HEK293 (cell line): ENCODE data around the gene GLRX5.
A peak's percentile ranks its signal among the peaks of the same experiment; 100 is the strongest.

Source experiments
- CTCF ChIA-PET: fragments of 350-600 bp; formaldehyde crosslinking; extraction: SDS; loops from one replicate; lab custom pipeline; 2021; ENCODE audit warnings: antibody characterized with exemption; lab: Yijun Ruan, JAX
- POLR2A ChIA-PET: fragments of 300-600 bp; formaldehyde crosslinking; extraction: SDS; loops from one replicate; lab custom pipeline; 2020; ENCODE audit warnings: antibody characterized with exemption, inconsistent platforms; lab: Yijun Ruan, JAX
- H3K27ac ChIP-seq: fragments of 200-500 bp; sonication (Bioruptor generic); 2 replicates; pipeline ENCODE4 v1.5.1; 2014; ENCODE audit warnings: low read depth, low read length, control low read depth, inconsistent platforms; ENCODE audit errors: extremely low read depth
- H3K36me3 ChIP-seq, 2 experiments: fragments of 200-500 bp in 1 of 2; sonication (Bioruptor generic) in 1 of 2; 1 replicate in 1 of 2; 2 replicates in 1 of 2; pipeline ENCODE4 v1.5.1; 2014 to 2017; ENCODE audit warnings: inconsistent platforms in 2 of 2, low read length in 2 of 2; ENCODE audit not compliant: control insufficient read depth in 2 of 2, insufficient read depth in 1 of 2
- H3K4me1 ChIP-seq: fragments of 200-500 bp; sonication (Bioruptor generic); 2 replicates; pipeline ENCODE4 v1.5.1; 2014; ENCODE audit warnings: mild to moderate bottlenecking, low read length, inconsistent platforms; ENCODE audit not compliant: control insufficient read depth, insufficient read depth
- H3K4me3 ChIP-seq: 2 replicates; pipeline ENCODE4 v1.5.1; 2011; ENCODE audit warnings: low read depth, mild to moderate bottlenecking, control low read depth, low read length, moderate library complexity
- H3K9me3 ChIP-seq: fragments of 200-500 bp; sonication (Bioruptor generic); 2 replicates; pipeline ENCODE4 v1.5.1; 2014; ENCODE audit warnings: low read depth, low read length, inconsistent platforms; ENCODE audit not compliant: control insufficient read depth, insufficient read depth
- BCL11B ChIP-seq: fragments of 450-650 bp; formaldehyde crosslinking; IDR thresholded peaks from 2 replicates; pipeline ENCODE4 v1.5.1; 2016; ENCODE audit warnings: low read depth, missing biosample characterization, missing genetic modification characterization
- CTCF ChIP-seq: fragments of 450-650 bp; formaldehyde crosslinking; IDR thresholded peaks from 2 replicates; pipeline ENCODE4 v1.5.1; 2016; ENCODE audit warnings: missing biosample characterization, missing genetic modification characterization
- KLF16 ChIP-seq: fragments of 450-650 bp; formaldehyde crosslinking; IDR thresholded peaks from 2 replicates; pipeline ENCODE4 v1.5.1; 2017; ENCODE audit warnings: missing biosample characterization, missing genetic modification characterization
- SETDB1 ChIP-seq: IDR thresholded peaks from one replicate; pipeline ENCODE4 v1.6.1; 2017; ENCODE audit warnings: mild to moderate bottlenecking, low read length, moderate library complexity, mixed read lengths; ENCODE audit not compliant: insufficient read length
- SP7 ChIP-seq: fragments of 450-650 bp; formaldehyde crosslinking; IDR thresholded peaks from 2 replicates; pipeline ENCODE4 v1.5.1; 2016; ENCODE audit warnings: missing biosample characterization, missing genetic modification characterization
- TCF7L2 ChIP-seq: IDR thresholded peaks from 2 replicates; pipeline ENCODE4 v1.6.1; 2011; ENCODE audit warnings: low read depth, mild to moderate bottlenecking, inconsistent platforms, low read length, moderate library complexity, borderline replicate concordance
- YY2 ChIP-seq: fragments of 450-650 bp; formaldehyde crosslinking; IDR thresholded peaks from 2 replicates; pipeline ENCODE4 v1.5.1; 2016; ENCODE audit warnings: missing biosample characterization, missing genetic modification characterization
- ZBTB1 ChIP-seq: fragments of 450-650 bp; formaldehyde crosslinking; IDR thresholded peaks from 2 replicates; pipeline ENCODE4 v1.5.1; 2016; ENCODE audit warnings: missing biosample characterization, missing genetic modification characterization
- ZBTB17 ChIP-seq: fragments of 450-650 bp; formaldehyde crosslinking; IDR thresholded peaks from 2 replicates; pipeline ENCODE4 v1.5.1; 2016; ENCODE audit warnings: missing biosample characterization, missing genetic modification characterization
- ZBTB48 ChIP-seq: fragments of 450-650 bp; formaldehyde crosslinking; IDR thresholded peaks from 2 replicates; pipeline ENCODE4 v1.5.1; 2016; ENCODE audit warnings: missing biosample characterization, missing genetic modification characterization
- ZBTB49 ChIP-seq: fragments of 450-650 bp; formaldehyde crosslinking; IDR thresholded peaks from 2 replicates; pipeline ENCODE4 v1.5.1; 2016; ENCODE audit warnings: missing biosample characterization, missing genetic modification characterization, low read depth
- ZEB2 ChIP-seq: fragments of 450-650 bp; formaldehyde crosslinking; IDR thresholded peaks from 2 replicates; pipeline ENCODE4 v1.5.1; 2016; ENCODE audit warnings: missing biosample characterization, missing genetic modification characterization
- ZFP37 ChIP-seq: fragments of 450-650 bp; formaldehyde crosslinking; IDR thresholded peaks from 2 replicates; pipeline ENCODE4 v1.5.1; 2016; ENCODE audit warnings: missing biosample characterization, missing genetic modification characterization
- ZFP41 ChIP-seq: fragments of 450-650 bp; formaldehyde crosslinking; IDR thresholded peaks from 2 replicates; pipeline ENCODE4 v1.5.1; 2016; ENCODE audit warnings: missing biosample characterization, missing genetic modification characterization, borderline replicate concordance
- ZNF10 ChIP-seq: fragments of 450-650 bp; formaldehyde crosslinking; IDR thresholded peaks from 2 replicates; pipeline ENCODE4 v1.5.1; 2017; ENCODE audit warnings: missing biosample characterization, missing genetic modification characterization
- ZNF184 ChIP-seq: fragments of 450-650 bp; IDR thresholded peaks from 2 replicates; pipeline ENCODE4 v1.5.1; 2018; ENCODE audit warnings: missing biosample characterization, mild to moderate bottlenecking, missing genetic modification characterization
- ZNF366 ChIP-seq: fragments of 450-650 bp; formaldehyde crosslinking; conservative IDR thresholded peaks from 2 replicates; pipeline ENCODE4 v1.5.1; 2016; ENCODE audit warnings: missing biosample characterization, missing genetic modification characterization
- ZNF394 ChIP-seq: fragments of 450-650 bp; formaldehyde crosslinking; IDR thresholded peaks from 2 replicates; pipeline ENCODE4 v1.5.1; 2016; ENCODE audit warnings: missing biosample characterization, missing genetic modification characterization, mild to moderate bottlenecking, moderate library complexity, borderline replicate concordance
- ZNF549 ChIP-seq: fragments of 450-650 bp; IDR thresholded peaks from 2 replicates; pipeline ENCODE4 v1.5.1; 2018; ENCODE audit warnings: missing biosample characterization, missing genetic modification characterization, mild to moderate bottlenecking, inconsistent platforms, moderate library complexity
- ZNF580 ChIP-seq: fragments of 450-650 bp; formaldehyde crosslinking; IDR thresholded peaks from 2 replicates; pipeline ENCODE4 v1.5.1; 2016; ENCODE audit warnings: missing biosample characterization, missing genetic modification characterization
- ZNF621 ChIP-seq: fragments of 450-650 bp; formaldehyde crosslinking; IDR thresholded peaks from 2 replicates; pipeline ENCODE4 v1.5.1; 2017; ENCODE audit warnings: missing biosample characterization, missing genetic modification characterization
- ZNF623 ChIP-seq: fragments of 450-650 bp; formaldehyde crosslinking; IDR thresholded peaks from 2 replicates; pipeline ENCODE4 v1.5.1; 2016; ENCODE audit warnings: missing biosample characterization, missing genetic modification characterization
- ZNF658 ChIP-seq: fragments of 450-650 bp; formaldehyde crosslinking; IDR thresholded peaks from 2 replicates; pipeline ENCODE4; 2016; ENCODE audit warnings: missing biosample characterization, missing genetic modification characterization
- ZNF660 ChIP-seq: fragments of 450-650 bp; IDR thresholded peaks from 2 replicates; pipeline ENCODE4 v1.5.1; 2018; ENCODE audit warnings: missing biosample characterization, mild to moderate bottlenecking, missing genetic modification characterization
- ZNF677 ChIP-seq: fragments of 450-650 bp; IDR thresholded peaks from 2 replicates; pipeline ENCODE4 v1.5.0; 2018; ENCODE audit warnings: missing biosample characterization, mild to moderate bottlenecking, missing genetic modification characterization, moderate library complexity
- ZNF777 ChIP-seq: fragments of 450-650 bp; formaldehyde crosslinking; IDR thresholded peaks from 2 replicates; pipeline ENCODE4 v1.5.1; 2017; ENCODE audit warnings: missing biosample characterization, missing genetic modification characterization, borderline replicate concordance
- ZSCAN30 ChIP-seq: fragments of 450-650 bp; IDR thresholded peaks from 2 replicates; pipeline ENCODE4 v1.5.1; 2018; ENCODE audit warnings: missing biosample characterization, mild to moderate bottlenecking, missing genetic modification characterization, moderate library complexity
- TF ChIP-seq, protein P1 (sequence below): fragments of 450-650 bp; formaldehyde crosslinking; IDR thresholded peaks from 2 replicates; pipeline ENCODE4 v1.5.1; 2016; ENCODE audit warnings: missing biosample characterization, missing genetic modification characterization, low read depth
- TF ChIP-seq, protein P2 (sequence below): sonication (generic); formaldehyde crosslinking; IDR thresholded peaks from 2 replicates; pipeline ENCODE4 v1.8.1; 2022; ENCODE audit warnings: mild to moderate bottlenecking, moderate library complexity, missing genetic modification reagents
- TF ChIP-seq, protein P3 (sequence below): fragments of 450-650 bp; formaldehyde crosslinking; IDR thresholded peaks from 2 replicates; pipeline ENCODE4 v1.5.1; 2016; ENCODE audit warnings: missing biosample characterization, missing genetic modification characterization

The GLRX5 gene

DNA sequence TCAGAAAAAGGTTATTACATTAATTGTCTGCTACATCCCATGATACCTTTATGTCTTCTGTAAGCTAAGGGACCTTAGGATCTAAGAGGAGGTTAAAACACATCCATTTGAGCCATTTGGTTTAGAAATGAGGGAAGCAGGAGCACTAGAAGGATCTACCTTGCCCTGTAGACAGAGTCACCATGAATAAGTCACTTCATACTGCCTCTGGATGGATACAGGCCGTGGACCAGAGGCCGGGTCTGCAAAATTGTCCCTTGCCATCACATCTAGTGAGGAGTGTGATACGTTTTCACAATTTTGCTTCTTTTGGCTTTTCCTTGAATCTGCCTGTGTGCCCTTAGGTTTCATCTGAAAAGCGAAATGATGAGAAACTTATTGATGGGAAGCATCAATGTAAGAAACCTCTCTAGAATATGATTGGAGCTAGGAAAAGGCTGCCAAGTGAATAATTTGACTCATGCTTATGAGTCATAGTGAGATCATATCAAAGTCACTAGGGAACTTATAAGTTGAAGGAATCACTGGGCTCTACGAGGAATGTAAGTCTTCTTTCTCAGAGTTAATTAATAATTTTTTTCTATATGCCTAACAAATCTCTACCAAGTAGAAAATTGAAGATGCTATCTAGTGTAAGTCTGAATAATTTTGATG is 10.8 kb downstream of the GLRX5 start:
- ChIA-PET CTCF (interaction anchor here (0.9 to 1.4 kb wide), 2 partner anchors 101 to 103 kb away, joined by 3 to 6 read pairs; no protein-coding TSS in a partner anchor), POLR2A (no interaction called here)
- peaks cover 0 to 10% of the 10 kb centered on the region in 2 experiments; a peak in 1 of 3 replicates for H3K36me3 ChIP-seq
- no peak overlapping the region for H3K27ac ChIP-seq
- H3K4me3 ChIP-seq: no peak overlapping the region
- H3K4me1 ChIP-seq: peaks cover 4% of the 10 kb centered on the region; the same call in 1 of the 2 replicates
- H3K9me3 ChIP-seq: no peaks in the 10 kb centered on the region
- TF ChIP-seq ZNF621 (tag by site-specific recombination): no peak
- TF ChIP-seq ZNF549: no peak
- TF ChIP-seq ZNF366: peak; percentile 65
- TF ChIP-seq KLF16 (tag by site-specific recombination): no peak
- TF ChIP-seq ZFP37 (tag by site-specific recombination): no peak
- no peak for TF ChIP-seq ZBTB48 (tag by site-specific recombination)
- TF ChIP-seq ZNF623 (tag by site-specific recombination): no peak
- no peak for TF ChIP-seq CTCF (tag by site-specific recombination)
- TF ChIP-seq ZNF658 (tag by site-specific recombination): no peak
- TF ChIP-seq ZNF777 (tag by site-specific recombination): no peak
- 0 out of 2 replicates have a peak, but pooled peaks have one; percentile 12 for TF ChIP-seq ZBTB17 (tag by site-specific recombination)
- 0 out of 2 replicates have a peak, but pooled peaks have one; percentile 20 for TF ChIP-seq ZNF394 (tag by site-specific recombination)
- TF ChIP-seq BCL11B: no peak
- peak; percentile 58; the same call in 1 of the 2 replicates for TF ChIP-seq ZEB2 (tag by site-specific recombination)
- TF ChIP-seq ZSCAN30: no peak
- TF ChIP-seq ZNF580: no peak
- peak; percentile 92 for TF ChIP-seq ZNF10 (tag by site-specific recombination)
- TF ChIP-seq ZBTB1 (tag by site-specific recombination): no peak
- TF ChIP-seq TCF7L2: no peak
- TF ChIP-seq YY2 (tag by site-specific recombination): no peak
- TF ChIP-seq SETDB1: peak; percentile 17
- TF ChIP-seq, protein P1, sequence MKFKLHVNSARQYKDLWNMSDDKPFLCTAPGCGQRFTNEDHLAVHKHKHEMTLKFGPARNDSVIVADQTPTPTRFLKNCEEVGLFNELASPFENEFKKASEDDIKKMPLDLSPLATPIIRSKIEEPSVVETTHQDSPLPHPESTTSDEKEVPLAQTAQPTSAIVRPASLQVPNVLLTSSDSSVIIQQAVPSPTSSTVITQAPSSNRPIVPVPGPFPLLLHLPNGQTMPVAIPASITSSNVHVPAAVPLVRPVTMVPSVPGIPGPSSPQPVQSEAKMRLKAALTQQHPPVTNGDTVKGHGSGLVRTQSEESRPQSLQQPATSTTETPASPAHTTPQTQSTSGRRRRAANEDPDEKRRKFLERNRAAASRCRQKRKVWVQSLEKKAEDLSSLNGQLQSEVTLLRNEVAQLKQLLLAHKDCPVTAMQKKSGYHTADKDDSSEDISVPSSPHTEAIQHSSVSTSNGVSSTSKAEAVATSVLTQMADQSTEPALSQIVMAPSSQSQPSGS (tag by site-specific recombination): 0 out of 2 replicates have a peak, but pooled peaks have one; percentile 21
- TF ChIP-seq, protein P2, sequence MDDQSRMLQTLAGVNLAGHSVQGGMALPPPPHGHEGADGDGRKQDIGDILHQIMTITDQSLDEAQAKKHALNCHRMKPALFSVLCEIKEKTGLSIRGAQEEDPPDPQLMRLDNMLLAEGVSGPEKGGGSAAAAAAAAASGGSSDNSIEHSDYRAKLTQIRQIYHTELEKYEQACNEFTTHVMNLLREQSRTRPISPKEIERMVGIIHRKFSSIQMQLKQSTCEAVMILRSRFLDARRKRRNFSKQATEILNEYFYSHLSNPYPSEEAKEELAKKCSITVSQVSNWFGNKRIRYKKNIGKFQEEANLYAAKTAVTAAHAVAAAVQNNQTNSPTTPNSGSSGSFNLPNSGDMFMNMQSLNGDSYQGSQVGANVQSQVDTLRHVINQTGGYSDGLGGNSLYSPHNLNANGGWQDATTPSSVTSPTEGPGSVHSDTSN: no peak
- TF ChIP-seq ZBTB49: no peak
- TF ChIP-seq ZFP41 (tag by site-specific recombination): no peak
- TF ChIP-seq ZNF677 (tag by site-specific recombination): no peak
- TF ChIP-seq, protein P3, sequence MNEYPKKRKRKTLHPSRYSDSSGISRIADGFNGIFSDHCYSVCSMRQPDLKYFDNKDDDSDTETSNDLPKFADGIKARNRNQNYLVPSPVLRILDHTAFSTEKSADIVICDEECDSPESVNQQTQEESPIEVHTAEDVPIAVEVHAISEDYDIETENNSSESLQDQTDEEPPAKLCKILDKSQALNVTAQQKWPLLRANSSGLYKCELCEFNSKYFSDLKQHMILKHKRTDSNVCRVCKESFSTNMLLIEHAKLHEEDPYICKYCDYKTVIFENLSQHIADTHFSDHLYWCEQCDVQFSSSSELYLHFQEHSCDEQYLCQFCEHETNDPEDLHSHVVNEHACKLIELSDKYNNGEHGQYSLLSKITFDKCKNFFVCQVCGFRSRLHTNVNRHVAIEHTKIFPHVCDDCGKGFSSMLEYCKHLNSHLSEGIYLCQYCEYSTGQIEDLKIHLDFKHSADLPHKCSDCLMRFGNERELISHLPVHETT (tag by site-specific recombination): 0 out of 2 replicates have a peak, but pooled peaks have one; percentile 15
- TF ChIP-seq ZNF184 (tag by site-specific recombination): peak; percentile 80; the same call in 1 of the 2 replicates
- peak; percentile 81; the same call in 1 of the 2 replicates for TF ChIP-seq ZNF660
- peak; percentile 39; the same call in 1 of the 2 replicates for TF ChIP-seq SP7 (tag by site-specific recombination)
